Tibial nerve (tissue), 4 donors: ENCODE results near the gene CRYL1. TPM values are rescaled to one million over a fixed set of nuclear protein-coding genes. Genes with fewer than 3 reads are reported as not detected.

ENCODE experiments used
- DNase-seq, 2 donors: peaks; one replicate each; pipeline ENCODE4 v3.0.0-alpha.2; 2019; ENCODE audit warnings: low spot score in 2 of 2
- H3K27ac ChIP-seq, 4 donors: fragments of 200-600 bp; sonication (generic) in 3 of 4; one replicate each; pipeline ENCODE4 v1.5.1; 2017 to 2019; ENCODE audit warnings: mild to moderate bottlenecking in 1 of 4
- H3K27me3 ChIP-seq, 2 donors: fragments of 200-600 bp; sonication (generic) in 1 of 2; one replicate each; pipeline versions ENCODE4 v1.5.1 to v1.6.0; 2017 to 2019
- H3K36me3 ChIP-seq, 3 donors: fragments of 200-600 bp; sonication (generic); one replicate each; pipeline ENCODE4 v1.5.1; 2018 to 2019
- H3K4me1 ChIP-seq, 4 donors: fragments of 200-600 bp; sonication (generic) in 3 of 4; one replicate each; pipeline ENCODE4 v1.5.1; 2017 to 2019
- H3K4me3 ChIP-seq, 4 donors: fragments of 200-600 bp; sonication (generic) in 3 of 4; one replicate each; pipeline ENCODE4 v1.5.1; 2017 to 2019; ENCODE audit warnings: mild to moderate bottlenecking in 1 of 4, moderate library complexity in 1 of 4
- H3K9me3 ChIP-seq, 4 donors: fragments of 200-600 bp; sonication (generic) in 3 of 4; one replicate each; pipeline ENCODE4 v1.5.1; 2017 to 2019
- EP300 ChIP-seq, 2 donors: sonication (generic); formaldehyde crosslinking; IDR thresholded peaks; one replicate each; pipeline ENCODE4 v1.6.1; 2017; ENCODE audit warnings: antibody characterized with exemption in 2 of 2, mild to moderate bottlenecking in 1 of 2
- POLR2A ChIP-seq, 2 donors: fragments of 450-650 bp; IDR thresholded peaks; one replicate each; pipeline ENCODE4 v1.6.1; 2017; ENCODE audit warnings: antibody characterized with exemption in 2 of 2, mild to moderate bottlenecking in 2 of 2, moderate library complexity in 2 of 2
- WGBS, 2 donors: methylation state at CpG; one replicate each; pipeline ENCODE4 v1.1.5; 2018; 5-methylcytosine and 5-hydroxymethylcytosine counted together
- total RNA-seq, 4 donors: library from RNA; depleted of rRNA; stranded (reverse); fragments of >200 nt; gene quantifications; one replicate each; pipeline ENCODE4 v1.1.0, GENCODE V29; 2016
- TF ChIP-seq, protein P1 (sequence below), 5 experiments: fragments of 200-600 bp in 3 of 5; fragments of 450-650 bp in 2 of 5; sonication (generic) in 3 of 5; IDR thresholded peaks; one replicate each; pipeline ENCODE4 v1.5.1; 2016 to 2019; ENCODE audit warnings: antibody characterized with exemption in 5 of 5, mild to moderate bottlenecking in 3 of 5, moderate library complexity in 2 of 5

The CRYL1 gene
- total RNA-seq, 4 donors from 2014 or later: 33.9 to 60.5 (median 49.5) TPM

DNA sequence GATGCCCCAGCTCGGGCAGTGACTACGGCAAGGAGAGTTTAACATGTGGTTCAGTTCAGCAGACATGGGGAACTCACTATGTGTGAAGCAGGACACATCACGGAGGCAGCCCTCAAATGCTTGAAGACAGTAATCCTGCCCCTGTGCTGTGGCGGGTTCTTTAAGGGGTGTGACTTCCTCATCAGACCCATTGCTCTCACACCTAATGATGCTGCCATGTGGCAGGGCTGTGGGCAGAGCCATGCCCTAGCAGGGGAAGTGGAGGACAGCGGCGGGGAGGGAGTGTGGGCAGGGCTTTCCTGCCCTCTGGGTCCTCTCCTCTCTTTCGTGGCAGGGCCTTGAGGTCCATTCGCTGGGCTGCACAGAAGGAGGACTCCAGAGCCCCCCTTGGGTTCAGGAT is 162.5 kb downstream of the CRYL1 start:
- TF ChIP-seq, protein P1, sequence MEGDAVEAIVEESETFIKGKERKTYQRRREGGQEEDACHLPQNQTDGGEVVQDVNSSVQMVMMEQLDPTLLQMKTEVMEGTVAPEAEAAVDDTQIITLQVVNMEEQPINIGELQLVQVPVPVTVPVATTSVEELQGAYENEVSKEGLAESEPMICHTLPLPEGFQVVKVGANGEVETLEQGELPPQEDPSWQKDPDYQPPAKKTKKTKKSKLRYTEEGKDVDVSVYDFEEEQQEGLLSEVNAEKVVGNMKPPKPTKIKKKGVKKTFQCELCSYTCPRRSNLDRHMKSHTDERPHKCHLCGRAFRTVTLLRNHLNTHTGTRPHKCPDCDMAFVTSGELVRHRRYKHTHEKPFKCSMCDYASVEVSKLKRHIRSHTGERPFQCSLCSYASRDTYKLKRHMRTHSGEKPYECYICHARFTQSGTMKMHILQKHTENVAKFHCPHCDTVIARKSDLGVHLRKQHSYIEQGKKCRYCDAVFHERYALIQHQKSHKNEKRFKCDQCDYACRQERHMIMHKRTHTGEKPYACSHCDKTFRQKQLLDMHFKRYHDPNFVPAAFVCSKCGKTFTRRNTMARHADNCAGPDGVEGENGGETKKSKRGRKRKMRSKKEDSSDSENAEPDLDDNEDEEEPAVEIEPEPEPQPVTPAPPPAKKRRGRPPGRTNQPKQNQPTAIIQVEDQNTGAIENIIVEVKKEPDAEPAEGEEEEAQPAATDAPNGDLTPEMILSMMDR (IDR thresholded peaks at IDR 0.05): no peak
- TF ChIP-seq POLR2A (IDR thresholded peaks at IDR 0.05) (no peak), EP300 (IDR thresholded peaks at IDR 0.05) (no peak)
- no peak overlapping the region for H3K27ac ChIP-seq
- H3K36me3 ChIP-seq: no peaks in the 10 kb centered on the region
- DNase-seq: no peak
- peaks cover 0 to 8% (median 0%) of the 10 kb centered on the region in 4 donors for H3K4me1 ChIP-seq
- H3K9me3 ChIP-seq: no peaks in the 10 kb centered on the region
- no peak overlapping the region for H3K4me3 ChIP-seq
- WGBS, 2 donors: 81 to 84% methylated on average over 6 to 8 of the region's 8 CpGs
- no peaks in the 10 kb centered on the region for H3K27me3 ChIP-seq

DNA sequence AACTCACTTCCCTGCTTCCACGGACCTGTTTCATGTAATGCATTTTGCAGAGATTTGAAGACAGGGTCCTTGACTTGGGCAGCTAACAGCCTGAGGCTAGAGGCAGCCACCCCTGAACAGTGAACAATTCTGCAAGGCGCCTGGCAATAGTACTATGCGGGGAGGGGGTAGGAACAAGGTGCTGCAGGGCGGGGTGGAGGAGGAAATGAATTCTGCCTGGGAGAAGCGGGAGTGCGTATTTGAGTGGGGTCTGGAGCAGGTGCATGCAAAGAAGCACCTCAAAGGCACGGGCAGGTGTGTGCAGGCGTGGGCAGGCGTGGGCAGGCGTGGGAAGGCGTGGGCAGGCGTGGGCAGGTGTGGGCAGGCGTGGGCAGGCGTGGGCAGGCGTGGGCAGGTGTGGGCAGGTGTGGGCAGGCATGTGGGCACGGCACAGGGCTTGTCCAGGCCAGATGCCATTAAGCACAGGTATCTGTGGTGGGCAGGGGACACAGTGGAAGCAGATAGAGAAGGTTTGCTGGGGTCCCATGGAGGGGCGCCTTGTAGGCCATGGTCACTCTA is 163.1 kb downstream of the CRYL1 start:
- Histone ChIP-seq H3K27ac (no peak overlapping the region), H3K4me1 (peaks cover 0 to 8% (median 0%) of the 10 kb centered on the region in 4 donors), H3K9me3 (no peaks in the 10 kb centered on the region), H3K4me3 (no peak overlapping the region), H3K36me3 (no peaks in the 10 kb centered on the region), H3K27me3 (no peaks in the 10 kb centered on the region)
- TF ChIP-seq POLR2A (IDR thresholded peaks at IDR 0.05) (no peak), EP300 (IDR thresholded peaks at IDR 0.05) (no peak)
- TF ChIP-seq, protein P1 (IDR thresholded peaks at IDR 0.05): no peak
- 77 to 85% methylated on average over 17 of the region's 17 CpGs for WGBS, 2 donors
- no peak for DNase-seq

DNA sequence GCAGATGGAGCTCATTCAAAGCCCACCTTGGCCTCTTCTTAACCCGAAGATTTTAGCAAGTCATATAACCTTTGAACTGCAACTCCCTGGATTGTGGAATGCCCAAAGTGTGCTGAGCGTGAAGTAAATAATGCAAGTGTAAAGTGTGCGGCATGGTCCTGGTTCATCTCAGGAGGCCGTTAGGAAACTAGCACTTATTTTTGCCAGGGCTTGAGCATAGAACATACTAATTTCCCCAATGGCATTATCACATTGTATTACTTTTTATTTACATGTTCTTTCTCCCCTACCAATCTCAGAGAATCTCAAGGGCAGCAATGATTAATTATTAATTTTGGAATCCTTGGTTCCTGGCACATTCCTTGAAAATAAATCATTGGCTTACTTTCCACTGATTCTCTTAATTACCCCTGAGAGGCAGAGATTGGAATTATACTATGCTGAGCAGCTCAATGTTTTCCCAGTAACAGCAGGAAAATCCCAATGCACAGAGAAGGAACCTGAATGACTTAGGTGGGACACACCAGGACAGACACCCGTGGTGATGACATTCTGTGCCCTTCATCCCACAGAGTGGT is 164.7 kb downstream of the CRYL1 start:
- no peaks in the 10 kb centered on the region for H3K36me3 ChIP-seq
- no peaks in the 10 kb centered on the region for H3K27me3 ChIP-seq
- H3K4me3 ChIP-seq: no peak overlapping the region
- no peak for DNase-seq
- no peak overlapping the region for H3K27ac ChIP-seq
- H3K4me1 ChIP-seq: peaks cover 0 to 8% (median 0%) of the 10 kb centered on the region in 4 donors
- H3K9me3 ChIP-seq: no peaks in the 10 kb centered on the region
- TF ChIP-seq POLR2A (IDR thresholded peaks at IDR 0.05) (no peak), EP300 (IDR thresholded peaks at IDR 0.05) (no peak)
- TF ChIP-seq, protein P1 (IDR thresholded peaks at IDR 0.05): no peak
- 53 to 62% methylated on average over 5 of the region's 5 CpGs for WGBS, 2 donors

DNA sequence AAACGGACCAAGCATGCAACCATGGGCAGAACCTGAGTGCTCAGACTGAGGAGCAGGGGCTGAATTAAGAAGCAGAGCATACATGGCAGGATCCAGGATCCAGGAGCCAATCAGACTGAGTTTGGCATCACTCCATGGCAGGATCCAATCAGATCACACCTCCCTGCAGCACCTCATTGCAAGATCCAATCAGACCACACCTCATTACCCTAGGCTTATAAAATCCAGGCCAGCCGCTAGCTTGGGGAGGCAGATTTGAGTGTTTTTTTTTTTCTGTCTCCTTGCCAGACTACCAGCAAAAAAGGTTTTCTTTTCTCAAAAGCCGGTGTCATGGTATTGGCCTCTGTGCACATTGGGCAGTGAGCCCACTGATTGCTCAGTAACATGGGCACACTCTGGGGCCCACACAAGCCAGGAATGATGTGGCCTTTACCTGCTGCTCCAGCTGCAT is 165.6 kb downstream of the CRYL1 start:
- no peak for TF ChIP-seq EP300 (IDR thresholded peaks at IDR 0.05)
- Histone ChIP-seq H3K4me1 (peaks cover 0 to 8% (median 0%) of the 10 kb centered on the region in 4 donors), H3K36me3 (no peaks in the 10 kb centered on the region), H3K27ac (no peak overlapping the region), H3K4me3 (no peak overlapping the region), H3K9me3 (no peaks in the 10 kb centered on the region), H3K27me3 (no peaks in the 10 kb centered on the region)
- WGBS, 2 donors: 46 to 65% methylated on average over 3 of the region's 3 CpGs
- DNase-seq: no peak

DNA sequence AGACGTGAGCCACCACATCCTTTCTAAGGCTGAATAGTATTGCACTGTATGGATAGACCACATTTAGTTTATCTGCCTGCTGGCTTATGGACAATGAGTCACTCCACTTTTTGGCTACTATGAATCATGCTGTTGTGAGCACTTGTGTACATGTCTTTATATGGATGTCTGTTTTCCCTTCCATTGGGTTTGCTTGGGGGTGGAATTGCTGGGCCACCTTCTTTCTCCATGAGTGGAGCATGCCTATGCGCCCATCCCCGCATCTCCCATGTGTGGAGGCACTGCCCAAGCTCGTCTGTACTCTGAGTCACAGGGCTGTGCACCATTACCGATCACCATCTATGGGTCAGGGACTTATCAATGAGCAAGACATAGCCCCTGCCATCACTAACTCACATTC is 166.3 kb downstream of the CRYL1 start:
- TF ChIP-seq EP300 (IDR thresholded peaks at IDR 0.05) (no peak), POLR2A (IDR thresholded peaks at IDR 0.05) (no peak)
- Histone ChIP-seq H3K4me1 (peaks cover 0 to 8% (median 0%) of the 10 kb centered on the region in 4 donors), H3K27me3 (no peaks in the 10 kb centered on the region), H3K27ac (no peak overlapping the region), H3K9me3 (no peaks in the 10 kb centered on the region), H3K4me3 (no peak overlapping the region), H3K36me3 (no peaks in the 10 kb centered on the region)
- DNase-seq: no peak
- WGBS, 2 donors: 73 to 80% methylated on average over 5 of the region's 5 CpGs

DNA sequence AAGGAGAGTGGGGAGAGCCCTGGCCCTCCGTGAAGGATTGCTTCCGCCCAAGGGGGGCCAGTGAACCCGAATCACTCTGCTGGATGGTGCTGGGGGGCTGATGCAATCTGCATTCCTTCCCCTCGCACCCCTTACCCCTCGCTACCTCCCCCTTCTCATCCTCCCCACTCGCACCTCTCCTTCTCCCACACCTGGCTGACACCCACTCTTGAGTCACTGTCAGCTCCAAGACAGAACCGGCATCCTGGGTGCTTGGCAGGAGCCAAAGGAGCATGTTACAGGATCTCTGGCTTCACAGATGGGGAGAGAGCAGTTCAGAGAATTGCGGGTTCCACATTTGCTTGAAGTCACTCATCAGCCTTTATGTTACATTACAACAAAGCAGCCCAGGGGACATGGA is 167.6 kb downstream of the CRYL1 start:
- no peak for DNase-seq
- H3K4me3 ChIP-seq: no peak overlapping the region
- TF ChIP-seq EP300 (IDR thresholded peaks at IDR 0.05): no peak
- TF ChIP-seq POLR2A (IDR thresholded peaks at IDR 0.05): no peak
- TF ChIP-seq, protein P1 (IDR thresholded peaks at IDR 0.05): no peak
- peaks cover 0 to 8% (median 0%) of the 10 kb centered on the region in 4 donors for H3K4me1 ChIP-seq
- H3K27me3 ChIP-seq: no peaks in the 10 kb centered on the region
- H3K9me3 ChIP-seq: no peaks in the 10 kb centered on the region
- 79 to 82% methylated on average over 8 of the region's 8 CpGs for WGBS, 2 donors
- no peak overlapping the region for H3K27ac ChIP-seq
- H3K36me3 ChIP-seq: no peaks in the 10 kb centered on the region
